HG02763 (cell line): ENCODE measurements around the gene MCL1.

ENCODE experiments used
- ATAC-seq: cut with Tn5 transposase; IDR thresholded peaks from one replicate; pipeline ENCODE4 v1.9.1; 2021; ENCODE audit warnings: mild to moderate bottlenecking, moderate library complexity; ENCODE audit not compliant: unreplicated experiment

The MCL1 gene

DNA sequence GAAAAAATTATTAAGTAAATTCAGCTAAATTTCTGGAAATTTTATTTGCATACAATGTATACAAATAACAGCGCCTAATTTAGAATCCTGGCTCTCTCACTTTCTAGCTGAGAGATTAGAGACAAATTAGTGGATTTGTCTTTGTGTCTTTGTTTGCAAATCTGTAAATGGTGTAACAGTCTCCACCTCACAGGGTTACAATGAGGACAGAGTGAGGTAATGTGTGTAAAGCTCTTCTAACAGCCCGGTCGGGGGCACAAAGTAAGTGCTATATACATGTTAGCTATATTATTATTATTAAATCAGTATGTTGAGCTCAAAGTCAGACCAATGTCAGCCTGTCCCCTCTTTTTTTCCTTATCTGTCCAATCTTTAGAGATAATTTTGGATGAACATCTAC, 35.2 kb downstream of the MCL1 start:
- ATAC-seq = no peak

DNA sequence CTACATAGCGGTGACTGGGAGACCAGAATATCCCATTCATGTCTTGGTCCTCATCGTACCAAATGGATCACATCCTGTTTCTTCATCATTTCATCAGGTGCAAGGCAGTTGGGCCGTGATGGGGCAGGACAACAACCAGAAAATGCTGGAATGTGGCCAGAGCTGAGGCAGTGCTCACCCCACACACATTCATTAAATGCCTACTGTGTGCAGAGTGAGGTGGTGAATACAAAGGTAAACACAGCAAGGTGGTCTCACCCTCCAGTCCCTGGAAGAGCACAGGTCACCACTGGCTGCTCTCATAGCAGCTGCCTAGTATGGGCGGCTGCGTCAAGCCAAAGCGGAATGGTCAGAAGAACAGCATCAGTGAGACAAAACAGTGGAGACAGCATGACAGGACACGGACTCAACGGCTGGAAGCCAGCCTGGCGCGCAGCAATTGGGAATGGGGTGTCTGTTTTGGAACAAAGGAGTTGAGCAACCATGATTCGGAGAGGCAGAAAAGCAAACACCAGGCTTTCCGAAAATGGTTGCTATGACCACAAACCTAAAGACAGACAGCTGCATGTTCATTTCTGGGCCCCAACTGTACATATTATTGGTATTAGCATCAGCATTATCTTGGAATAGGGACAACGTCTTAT, 35.8 kb downstream of the MCL1 start:
- ATAC-seq = no peak

DNA sequence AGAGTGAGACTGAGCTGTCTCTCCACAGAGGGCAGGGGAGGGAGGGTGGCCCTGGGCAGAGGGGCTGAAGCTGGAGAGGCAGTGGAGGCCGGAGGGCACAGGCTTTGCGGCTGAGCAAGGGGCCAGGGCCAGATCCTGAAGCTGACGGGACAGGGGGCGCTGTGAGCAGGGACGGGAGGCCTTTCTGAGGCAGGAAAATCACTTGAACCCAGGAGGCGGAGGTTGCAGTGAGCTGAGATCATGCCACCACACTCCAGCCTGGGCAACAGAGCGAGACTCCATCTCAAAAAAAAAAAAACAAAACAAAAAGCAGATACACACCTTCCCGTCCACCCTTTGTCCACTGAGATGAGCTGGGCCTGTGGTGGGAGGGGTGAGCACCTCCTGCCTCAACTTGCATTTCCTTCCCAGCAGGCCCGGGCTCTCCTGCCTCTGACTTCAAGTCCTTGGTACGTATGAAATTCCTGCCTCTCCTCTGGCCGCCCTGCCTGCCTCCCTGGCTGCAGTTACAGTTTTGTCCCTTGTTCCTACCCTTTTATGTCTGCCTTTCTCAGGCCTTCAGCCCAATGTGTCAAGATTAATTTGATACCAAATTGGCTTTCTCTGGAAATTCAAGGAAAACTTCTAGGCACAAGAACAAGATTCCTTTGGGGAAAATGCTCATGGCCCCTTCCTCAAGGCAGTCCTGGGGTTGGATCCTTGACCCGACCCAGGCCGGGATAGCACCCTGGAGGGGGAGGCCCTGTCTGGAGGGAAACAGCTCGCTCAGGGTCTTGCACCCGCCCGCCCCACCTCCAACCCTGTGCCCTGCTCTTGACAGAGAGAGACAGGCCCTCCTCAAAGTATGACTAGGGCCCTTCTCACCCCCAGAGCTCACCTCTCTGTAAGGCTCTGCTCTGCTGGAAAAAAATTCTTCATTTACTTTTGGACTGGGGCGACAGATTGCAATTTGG, 41.4 kb downstream of the MCL1 start:
- ATAC-seq = no peak

DNA sequence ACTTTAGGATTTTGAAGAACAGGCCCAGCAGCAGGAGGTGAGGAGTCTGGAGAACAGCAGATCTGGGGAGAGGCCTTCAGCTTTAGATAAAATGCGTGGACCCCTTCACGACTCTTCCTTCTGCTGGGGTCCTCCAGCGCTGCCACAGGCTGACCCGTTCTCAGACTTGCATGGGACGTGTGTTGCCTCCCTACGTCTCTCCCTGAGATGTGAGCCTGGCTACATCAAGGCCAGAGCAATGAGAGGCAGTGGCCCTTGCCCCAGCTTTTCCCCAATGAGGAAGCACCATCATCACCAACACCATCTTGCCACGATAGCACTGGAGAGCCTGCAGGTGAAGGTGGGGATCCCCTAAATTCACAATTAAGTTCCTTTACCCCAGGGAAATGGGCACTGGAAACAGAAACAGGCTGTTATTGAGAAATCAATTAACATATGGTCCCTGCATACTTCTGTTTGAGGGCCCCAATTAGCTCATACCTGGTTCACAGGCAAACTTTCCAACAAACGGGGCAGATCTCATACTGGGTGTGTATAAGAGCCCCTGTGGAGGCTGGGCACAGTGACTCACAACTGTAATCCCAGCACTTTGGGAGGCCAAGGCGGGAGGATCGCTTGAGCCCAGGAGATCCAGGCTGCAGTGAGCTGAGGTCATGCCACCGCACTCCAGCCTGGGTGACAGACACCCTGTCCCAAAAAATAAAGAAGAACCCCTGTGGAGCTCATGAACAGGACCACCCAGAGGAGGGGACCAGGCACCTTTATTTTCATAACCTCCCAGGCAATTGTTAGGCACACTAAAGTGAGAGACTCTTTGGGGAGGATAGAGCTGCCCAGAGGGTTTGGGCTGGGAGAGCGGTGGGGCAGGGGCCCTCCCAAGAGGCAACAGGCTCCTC, 42.3 kb downstream of the MCL1 start:
- ATAC-seq = no peak

DNA sequence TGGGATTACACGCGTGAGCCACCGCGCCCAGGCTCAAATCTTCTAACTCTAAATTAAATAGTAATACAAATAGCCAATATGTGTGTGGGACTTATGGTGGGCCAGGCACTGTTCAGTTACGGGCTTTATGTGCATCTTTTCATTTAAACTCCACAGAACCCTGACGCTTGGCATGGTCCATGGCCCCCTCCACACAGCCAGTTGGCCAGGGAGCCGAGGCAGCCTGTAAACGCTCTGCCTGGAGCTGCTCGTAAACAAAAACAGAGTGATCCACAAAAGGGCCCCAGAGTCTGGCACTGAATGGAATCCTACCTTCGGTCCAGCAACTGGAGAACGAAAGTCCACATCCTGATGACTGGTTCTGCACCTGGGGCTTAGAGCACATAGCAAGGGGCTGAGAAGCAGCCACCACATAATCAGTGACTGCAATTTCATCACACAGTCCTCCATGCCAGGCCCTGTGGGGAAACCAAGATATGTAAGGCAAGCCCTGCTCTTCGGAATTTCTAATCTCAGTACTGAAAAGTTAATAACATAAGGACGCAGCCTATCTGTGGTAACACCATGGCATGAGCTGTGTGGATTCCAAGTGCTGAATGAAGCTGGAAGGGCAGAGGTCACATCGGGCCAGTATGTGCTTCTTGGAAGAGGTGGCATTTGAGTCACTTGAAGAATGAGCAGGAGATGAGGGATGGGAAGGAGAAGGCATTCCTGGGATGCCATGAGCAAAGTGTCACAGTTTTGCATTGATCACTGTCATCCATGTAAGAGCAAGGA, 43.7 kb downstream of the MCL1 start:
- ATAC-seq = no peak

DNA sequence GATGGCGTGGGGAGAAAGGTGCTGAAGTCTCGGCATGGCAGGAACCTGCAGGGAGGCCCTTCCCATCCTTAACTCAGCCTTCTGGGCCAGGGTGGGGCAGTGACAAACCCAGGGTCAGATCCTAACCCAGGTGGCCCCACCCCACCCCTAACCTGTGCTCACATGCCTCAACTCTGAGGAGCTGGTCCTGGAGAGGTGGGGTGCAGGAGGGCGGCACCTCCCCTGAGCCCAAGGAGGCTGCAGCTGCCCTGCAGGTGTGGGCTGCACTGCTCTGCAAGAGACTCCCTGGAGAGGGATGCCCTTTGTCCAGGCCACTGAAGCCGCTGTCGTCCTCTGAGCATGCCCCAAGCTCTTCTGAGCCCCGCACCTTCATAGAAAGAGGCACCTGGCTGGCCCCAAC, 45.4 kb downstream of the MCL1 start:
- no peak for ATAC-seq

DNA sequence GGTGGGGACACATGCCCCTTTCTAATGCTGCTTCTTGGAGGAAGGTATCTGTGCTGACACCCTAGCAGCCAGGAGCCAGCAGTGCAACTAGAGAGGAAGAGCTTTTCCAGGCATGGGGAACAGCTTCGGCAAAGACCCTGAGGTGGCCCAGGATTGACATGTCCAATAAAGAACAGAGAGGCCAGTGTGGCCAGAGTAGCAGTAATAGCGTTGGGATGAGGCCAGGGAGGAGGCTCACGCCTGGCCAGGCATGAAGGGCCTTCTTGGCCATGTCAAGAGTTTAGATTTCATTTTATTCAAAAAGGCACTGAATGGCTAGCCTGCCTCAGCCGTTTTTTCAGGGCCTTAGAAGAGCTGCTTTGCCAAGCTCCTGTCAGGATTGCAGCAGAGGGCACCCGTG, 46.5 kb downstream of the MCL1 start:
- ATAC-seq = no peak

DNA sequence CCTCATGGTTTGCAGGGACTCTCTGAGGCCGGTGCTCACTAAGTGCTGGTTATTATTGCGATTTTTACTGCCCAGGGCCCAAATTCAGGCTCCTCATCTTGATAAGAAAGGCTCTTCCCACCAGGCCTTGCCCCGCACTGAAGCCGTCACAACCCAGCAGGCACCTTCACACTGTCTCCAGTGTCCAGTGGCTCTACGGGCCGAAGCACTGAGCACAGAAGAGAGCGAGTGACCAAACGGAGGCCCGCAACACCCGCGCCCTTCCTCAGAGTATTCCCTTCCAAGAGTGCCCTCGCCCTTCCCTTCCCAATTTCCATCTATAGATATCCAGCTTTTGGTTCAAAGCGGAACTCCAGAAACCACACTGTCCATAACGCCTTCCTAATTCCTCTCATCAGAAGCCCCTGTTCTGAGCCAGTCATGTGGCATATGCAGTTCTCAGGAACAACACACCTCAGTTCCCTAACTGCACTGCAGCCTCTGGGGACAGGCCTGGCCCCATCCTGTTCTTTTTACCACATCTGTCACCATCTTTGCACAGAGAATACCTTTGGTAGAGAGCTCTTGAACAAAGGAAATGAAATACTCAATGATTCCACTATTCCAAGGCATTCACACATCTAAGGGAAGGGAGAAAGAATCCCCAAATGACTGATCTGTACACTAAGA, 48.8 kb downstream of the MCL1 start:
- ATAC-seq = no peak

DNA sequence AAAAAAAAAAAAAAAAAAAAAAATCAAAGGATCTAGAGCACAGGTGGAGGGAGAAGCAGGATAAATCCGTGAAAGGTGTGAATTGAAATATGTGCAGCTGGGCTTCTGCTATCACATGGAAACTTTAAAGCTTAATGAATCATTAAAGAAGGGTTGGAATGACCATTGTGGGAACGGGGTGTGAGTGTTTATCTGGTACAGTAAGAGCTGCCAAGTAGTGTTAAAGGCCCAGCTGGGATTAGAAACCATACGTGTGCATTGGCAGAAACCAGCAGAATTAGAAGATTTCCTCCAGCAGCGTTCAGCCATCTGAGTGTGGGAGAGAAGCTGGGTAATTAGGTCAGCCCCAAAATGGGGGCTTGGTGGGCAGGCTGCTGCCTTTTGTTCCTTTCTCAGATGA, 50.4 kb downstream of the MCL1 start:
- no peak for ATAC-seq

DNA sequence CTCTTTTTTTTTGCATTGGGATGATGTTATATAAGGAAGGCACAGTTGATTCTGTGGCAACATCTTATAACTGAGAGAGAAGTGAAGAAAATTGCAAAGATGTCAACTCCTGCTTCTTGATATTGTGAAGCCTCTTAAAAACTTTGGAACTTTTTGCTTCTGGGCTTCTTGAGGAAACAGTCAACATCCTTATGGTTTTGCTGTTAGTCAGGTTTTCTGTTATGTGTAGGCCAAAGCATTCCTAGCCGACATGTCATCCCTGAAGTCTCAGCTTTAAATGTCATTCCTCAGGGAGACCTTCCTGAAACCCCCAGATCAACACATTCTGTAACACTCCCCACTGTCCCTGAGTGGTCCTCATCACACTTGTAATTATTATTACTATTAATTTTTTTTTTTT, 51.2 kb downstream of the MCL1 start:
- ATAC-seq = no peak

DNA sequence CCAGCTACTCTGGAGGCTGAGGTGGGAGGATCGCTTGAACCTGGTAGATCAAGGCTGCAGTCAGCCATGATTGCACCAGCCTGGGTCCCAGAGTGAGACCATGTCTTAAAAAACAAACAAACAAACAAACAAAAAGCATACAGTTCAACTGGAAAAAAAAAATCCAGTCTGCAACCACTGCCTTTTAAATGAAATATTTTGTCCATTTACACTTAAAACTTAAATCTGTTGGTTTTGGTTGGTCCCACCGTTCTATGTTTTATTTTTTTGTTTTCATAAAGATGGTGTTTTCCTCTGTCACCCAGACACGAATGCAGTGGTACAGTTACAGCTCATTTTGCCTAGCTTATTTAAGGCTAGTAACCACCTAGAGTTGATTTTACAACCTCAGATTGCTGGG, 54.1 kb downstream of the MCL1 start:
- ATAC-seq = no peak
